GF-D8 (cell line): ENCODE results near the gene TRPC6.
"Not testable (repeated sequence)": the region's sequence is repeated elsewhere in the genome, so short reads cannot be mapped to it uniquely, and the experiment has no call there.

Experiments used
- DNase-seq: peaks from one replicate; lab custom pipeline; 2025; lab: John Stamatoyannopoulos, UW

Gene TRPC6

DNA sequence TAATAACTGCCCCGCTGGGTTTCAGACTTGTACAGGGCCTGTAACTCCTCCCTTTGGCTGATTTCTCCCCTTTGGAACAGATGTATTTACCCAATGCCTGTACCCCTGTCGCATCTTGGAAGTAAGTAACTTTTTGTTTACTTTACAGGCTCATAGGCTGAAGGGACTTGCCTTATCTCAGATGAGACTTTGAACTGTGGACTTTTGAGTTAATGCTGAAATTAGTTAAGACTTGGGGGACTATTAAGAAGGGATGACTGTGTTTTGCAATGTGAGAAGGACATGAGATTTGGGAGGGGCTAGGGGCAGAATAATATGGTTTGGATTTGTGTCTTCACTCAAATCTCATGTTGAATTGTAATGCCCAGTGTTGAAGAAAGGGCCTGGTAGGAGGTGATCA, 62.0 kb downstream of the TRPC6 start:
- DNase-seq = no peak

GRCh38 chr11:101516546-101516945, 67.3 kb downstream of the TRPC6 start:
- no peak for DNase-seq

GRCh38 chr11:101511065-101511464, 72.7 kb downstream of the TRPC6 start:
- DNase-seq = no peak

DNA sequence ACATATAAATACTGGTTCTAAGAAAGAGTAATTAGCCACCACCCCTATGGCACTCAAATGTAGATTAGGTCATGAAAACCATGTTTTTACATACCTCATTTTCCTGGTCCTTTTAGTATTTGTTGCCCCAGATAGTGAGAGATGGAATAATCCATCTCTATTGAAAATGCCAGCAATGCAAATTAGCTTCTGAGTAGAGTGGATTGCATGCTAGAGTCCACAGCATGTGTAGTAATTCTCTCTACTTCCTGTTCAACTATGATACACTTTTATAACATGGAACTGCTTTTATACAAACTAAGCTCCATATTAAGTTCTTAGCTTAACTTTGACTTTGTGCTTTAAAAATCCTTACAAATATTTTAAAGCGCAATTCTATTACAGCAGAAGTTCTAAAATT, 73.2 kb downstream of the TRPC6 start:
- DNase-seq = no peak

DNA sequence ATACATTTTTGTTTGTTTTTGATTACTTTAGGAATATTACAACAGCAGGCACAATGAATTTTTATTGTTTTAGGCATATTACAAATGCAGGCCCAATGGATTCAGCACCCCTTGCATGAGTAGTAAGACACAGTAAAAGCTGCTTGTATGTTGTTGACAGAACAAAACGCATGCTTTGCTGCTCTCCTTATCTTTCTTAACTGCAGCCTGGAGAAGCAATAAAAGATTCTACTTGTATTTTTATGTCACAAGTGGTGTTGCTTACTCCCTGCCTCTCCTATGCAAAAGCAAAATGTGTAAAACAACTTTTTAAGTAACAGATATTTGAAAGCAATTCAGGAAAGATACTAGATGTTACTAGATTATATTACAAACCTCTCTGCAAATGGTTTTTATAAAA, 73.9 kb downstream of the TRPC6 start:
- no peak for DNase-seq

DNA sequence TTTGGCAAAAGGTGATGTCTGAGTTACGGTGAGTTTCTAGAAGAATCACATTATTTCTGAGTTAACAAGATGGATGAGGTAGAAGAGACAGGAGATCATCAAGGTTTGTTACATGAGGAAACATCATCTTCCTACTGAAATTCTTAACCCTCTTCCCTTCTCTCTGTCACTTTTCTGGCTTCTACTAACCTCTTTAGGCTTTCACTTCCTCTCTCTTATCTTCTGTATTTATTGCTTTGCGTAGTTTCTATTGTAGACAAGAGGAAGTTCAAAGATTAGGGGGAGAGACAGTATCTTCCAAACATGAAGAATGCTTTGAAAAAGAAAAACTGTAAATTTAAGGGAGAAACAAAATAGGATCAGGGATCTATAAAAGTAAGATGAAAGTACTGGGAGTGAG, 75.4 kb downstream of the TRPC6 start:
- DNase-seq = no peak

GRCh38 chr11:101498891-101499290, 84.9 kb downstream of the TRPC6 start:
- DNase-seq = no peak

DNA sequence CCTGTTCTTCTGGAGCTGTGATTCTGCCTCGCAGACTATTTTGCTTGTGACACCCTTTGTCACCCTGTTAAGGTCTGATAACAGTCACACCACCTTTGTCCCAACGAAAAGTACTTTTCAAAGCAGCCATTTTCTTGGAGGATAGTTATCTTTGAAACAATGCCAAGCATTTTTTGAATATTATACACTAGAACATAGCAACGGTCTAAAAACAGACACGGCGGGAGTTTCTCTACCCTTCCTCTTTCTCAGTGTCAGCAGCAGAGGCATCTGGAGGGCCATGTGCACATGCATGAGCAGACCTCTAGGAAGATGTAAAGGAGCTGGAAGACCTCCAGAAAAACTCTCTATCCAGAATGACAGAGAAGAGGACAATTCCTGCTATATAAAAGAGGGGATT, 86.5 kb downstream of the TRPC6 start:
- DNase-seq = no peak

GRCh38 chr11:101487775-101488174, 96.0 kb downstream of the TRPC6 start:
- DNase-seq = no peak

DNA sequence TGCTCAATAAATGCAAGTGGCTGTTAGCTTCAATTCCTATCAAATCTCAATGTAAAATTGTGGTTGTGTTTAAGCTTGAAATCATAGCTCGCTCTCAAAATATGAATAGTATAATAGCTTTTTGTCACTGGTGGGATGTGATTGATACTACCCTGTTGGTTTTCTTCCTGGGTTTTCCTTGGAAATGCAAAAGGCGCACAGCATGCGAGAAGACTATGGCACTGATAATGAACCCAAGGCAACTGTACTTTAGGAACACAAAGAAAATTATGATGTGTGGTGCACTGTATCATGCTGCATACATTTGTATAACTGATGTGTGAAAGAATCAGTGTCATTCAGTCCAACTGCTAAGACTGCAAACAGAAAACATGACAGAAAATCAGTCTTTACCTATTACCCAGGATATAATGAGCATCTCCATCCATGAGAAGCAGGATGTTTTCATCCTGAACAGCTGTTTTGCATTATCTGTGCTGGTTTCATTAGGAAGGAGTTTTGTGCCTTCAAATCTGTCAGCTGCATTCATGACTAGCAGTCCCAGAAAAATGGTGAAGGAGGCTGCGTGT, 101.2 kb downstream of the TRPC6 start:
- no peak for DNase-seq

DNA sequence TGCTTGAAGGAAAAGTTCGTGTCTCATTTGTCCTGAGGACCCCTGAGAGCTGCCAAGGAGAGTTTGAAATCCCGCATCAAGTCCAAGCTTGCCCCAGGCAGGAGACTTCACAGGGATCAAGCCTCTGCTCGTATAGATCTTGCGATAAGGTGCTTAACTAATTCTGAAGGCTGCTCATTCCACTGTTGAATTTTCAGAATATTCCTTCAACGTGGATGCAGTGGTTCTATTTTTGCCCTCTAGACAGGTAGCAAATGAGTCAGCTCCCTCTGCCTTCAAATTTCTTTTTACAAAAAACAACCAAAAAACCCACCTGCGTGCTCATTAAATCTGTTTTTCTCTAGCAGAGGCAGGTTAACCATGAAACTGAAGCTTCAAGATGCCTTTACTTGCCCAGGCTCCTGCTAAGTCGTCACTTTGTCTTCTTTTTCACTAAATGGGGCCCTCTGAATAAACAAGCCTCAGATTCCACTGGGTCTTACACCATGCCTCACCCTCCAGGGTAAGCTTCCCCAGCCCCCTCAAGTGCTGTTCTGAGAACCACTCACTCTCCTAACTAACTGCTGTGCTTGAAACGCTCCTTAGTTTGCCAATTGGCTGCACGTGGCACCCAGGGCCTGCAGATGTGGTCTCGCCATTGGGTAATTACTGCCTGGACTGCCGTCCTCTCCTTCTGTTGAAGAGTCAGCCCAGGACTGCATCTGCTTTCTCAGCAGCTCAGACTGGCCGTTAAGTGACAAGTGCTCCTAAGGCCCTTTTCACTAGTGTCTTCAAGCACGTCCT, 105.0 kb downstream of the TRPC6 start:
- no peak for DNase-seq

- DNase-seq = no peak
Measured at GRCh38 chr11:101477926-101478325, 105.9 kb downstream of the TRPC6 start.

- no peak for DNase-seq
Measured at GRCh38 chr11:101476191-101476590, 107.6 kb downstream of the TRPC6 start.

DNA sequence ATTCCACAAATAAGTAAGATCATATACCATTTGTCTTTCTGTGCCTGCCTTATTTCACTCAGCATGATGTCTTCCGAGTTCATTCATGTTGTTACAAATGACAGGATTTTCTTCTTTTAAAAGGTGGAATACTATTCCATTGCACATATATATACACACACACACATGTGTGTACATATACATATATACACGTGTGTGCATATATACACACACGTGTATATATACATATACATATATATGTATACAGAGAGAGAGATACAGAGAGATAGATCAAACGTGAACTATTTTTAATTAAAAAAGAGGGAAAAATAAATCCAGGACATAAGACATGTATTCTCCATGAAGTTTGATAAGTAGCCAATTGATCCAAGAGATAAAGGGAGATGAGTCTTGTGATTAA, 108.1 kb downstream of the TRPC6 start:
- DNase-seq = no peak

- no peak for DNase-seq
Measured at GRCh38 chr11:101474666-101475065, 109.1 kb downstream of the TRPC6 start.

DNA sequence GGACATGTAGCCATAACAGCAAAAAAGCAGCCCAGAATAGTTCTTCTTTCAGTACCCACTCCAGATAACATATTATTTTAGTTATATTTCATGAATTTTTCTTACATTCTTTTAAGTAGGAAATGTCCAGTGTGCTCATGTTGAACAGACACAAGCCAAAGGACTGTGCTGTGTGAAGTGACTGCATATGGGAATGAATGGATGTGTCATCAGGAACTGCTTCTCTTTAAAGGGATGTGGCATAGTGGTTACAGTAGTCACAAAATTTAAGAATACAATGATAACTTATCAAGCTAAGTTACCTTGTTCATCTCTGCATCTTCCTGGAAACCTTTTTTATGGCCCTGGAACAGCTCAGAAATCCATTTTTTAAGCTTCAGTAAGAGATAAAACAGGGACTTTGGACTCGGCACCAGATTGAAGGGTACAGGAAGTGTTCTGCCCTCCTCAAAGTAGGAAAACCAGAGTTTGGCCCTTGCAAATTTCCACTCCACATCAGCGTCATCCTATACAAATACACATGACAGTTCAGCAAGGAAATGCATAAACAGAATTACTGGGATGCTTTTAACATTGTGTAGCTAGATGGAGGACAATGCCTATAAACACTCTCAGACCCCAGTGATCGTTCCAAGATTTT, 112.8 kb downstream of the TRPC6 start:
- no peak for DNase-seq

DNA sequence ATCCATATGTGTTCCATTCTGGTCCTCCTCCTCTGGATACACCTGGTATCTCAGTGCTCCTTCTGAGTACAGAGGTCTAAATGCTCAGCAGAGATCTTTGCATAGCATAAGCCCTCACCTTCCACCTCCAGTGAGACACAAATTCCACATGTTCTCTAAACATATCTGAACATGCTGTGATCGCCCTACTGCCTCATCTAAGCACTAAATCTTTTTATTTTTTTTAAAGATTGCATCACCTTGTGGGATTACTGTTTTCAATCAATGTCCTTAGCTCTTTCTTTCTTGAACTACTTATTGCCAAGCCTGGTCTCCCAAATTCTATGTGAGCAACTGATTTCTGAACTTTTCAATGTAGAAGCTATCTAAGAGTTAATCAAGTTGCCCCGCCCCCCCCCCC, 113.4 kb downstream of the TRPC6 start:
- DNase-seq = no peak

GRCh38 chr11:101466352-101466751, 117.5 kb downstream of the TRPC6 start:
- no peak for DNase-seq

- not testable (repeated sequence) for DNase-seq
Measured at GRCh38 chr11:101464388-101464787, 119.4 kb downstream of the TRPC6 start.

GRCh38 chr11:101459020-101459419, 124.8 kb downstream of the TRPC6 start:
- no peak for DNase-seq

DNA sequence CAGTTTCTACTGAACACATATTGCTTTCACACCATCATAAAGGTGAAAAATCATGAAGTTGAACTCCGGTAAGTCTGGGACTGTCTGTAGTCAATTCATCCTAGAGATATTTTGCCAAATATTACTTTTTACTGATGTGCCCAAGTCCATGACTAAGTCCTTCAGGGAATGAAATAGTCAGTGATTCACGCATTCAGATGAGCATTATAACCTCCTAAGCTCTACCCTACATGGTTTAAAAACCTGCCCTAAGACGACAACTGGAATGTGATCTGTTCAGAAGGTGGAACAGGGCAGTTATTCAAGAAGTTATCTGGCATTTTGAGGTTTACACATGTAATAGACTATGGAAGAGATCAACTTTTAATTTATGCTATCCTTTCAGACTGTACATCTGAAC, 125.6 kb downstream of the TRPC6 start:
- DNase-seq = no peak

DNA sequence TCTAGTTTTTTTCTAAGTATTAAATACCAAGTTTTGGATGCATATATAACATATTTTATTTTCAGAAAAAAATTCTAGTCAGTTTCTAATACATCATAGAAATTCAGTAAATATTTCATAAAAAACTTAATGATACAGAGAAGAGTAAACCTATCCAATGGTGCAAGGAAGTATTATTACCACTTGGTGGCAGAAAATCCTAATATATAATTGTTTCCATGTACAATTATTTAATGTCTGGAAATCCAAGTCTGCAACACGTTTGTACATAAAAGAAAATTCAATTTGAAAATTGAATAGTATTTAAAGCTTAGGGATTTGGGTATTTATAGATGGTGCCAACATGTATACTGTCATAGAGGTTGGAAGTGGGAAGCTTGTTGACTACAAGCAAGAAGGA, 127.0 kb downstream of the TRPC6 start:
- no peak for DNase-seq

- no peak for DNase-seq
Measured at GRCh38 chr11:101453682-101454081, 130.1 kb downstream of the TRPC6 start.
